Neural cell (in vitro differentiated cells): ENCODE measurements around the gene MAP3K19.

ENCODE experiments used
- CTCF ChIP-seq: fragments of 450-650 bp; IDR thresholded peaks from 2 replicates; pipeline ENCODE4 v1.5.1; 2014; ENCODE audit warnings: antibody characterized with exemption, mild to moderate bottlenecking, moderate library complexity; ENCODE audit not compliant: poor library complexity, severe bottlenecking
- EZH2 ChIP-seq: fragments of 200-600, 300-800 bp; shearing (Covaris generic), sonication (generic); IDR thresholded peaks from 2 replicates; pipeline ENCODE4 v1.6.1; 2014; ENCODE audit warnings: antibody characterized with exemption, low read length, borderline replicate concordance, mild to moderate bottlenecking; ENCODE audit not compliant: insufficient read depth, poor library complexity, severe bottlenecking
- RAD21 ChIP-seq: fragments of 450-650 bp; conservative IDR thresholded peaks from 2 replicates; pipeline ENCODE4 v1.6.1; 2014; ENCODE audit warnings: antibody characterized with exemption, mild to moderate bottlenecking, moderate library complexity

DNA sequence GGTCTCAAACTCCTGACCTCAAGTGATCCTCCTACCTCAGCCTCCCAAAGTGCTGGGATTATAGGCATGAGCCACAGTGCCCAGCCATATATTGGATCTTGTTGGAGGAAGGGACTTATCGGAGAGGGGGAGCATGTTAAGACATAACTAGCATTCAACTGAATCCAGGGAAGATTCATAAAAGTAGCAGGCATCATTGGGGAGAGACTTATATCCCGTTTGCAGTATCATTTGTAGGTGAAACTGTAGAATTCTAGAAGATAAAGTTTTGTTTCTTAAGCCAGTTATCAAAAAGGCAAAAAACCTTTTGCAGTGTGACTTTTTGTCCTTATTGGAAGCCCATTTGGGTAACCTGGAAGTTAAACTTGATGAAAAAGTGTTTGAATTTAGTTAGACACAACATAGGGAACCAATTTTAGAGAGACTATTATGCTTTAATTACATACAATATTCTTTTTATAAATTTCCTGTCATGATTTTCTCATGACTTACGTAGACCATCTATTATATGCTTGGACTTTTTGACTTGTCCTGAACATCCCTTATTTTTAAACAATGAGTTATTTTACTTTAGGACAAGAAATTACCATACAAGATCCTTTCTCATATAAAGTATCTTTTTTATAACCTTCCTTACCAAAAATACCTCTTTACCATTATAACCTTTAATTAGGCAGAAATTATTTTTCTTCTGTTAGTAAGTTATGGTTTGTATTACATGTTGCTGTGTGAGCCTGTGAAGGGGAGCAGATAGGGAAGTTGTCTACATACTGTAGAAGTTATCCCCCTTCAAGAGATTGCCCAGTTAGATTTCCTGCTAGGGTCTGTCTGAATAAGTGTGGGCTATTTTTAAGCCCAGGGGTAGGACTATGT is 25.1 kb upstream of the MAP3K19 start:
- no peak for TF ChIP-seq RAD21
- TF ChIP-seq CTCF = no peak
- no peak for TF ChIP-seq EZH2
